K562 (cell line): ENCODE measurements around the gene AIF1L. TPM values are rescaled to one million over a fixed set of nuclear protein-coding genes. Genes with fewer than 3 reads are reported as not detected.

Experiments used
- ATAC-seq: fragments of 200-7000 bp; cut with Tn5 transposase; 3 replicates; pipeline ENCODE4 v1.9.1; 2020; ENCODE audit warnings: moderate library complexity
- BruUV-seq: library from RNA; stranded (reverse); fragments of 400-500 nt; replicated peaks from 2 replicates; lab custom pipeline; 2021; lab: Mats Ljungman, UMichigan
- CTCF ChIA-PET: fragments of 300-600 bp; formaldehyde crosslinking; extraction: SDS; loops from one replicate; lab custom pipeline; 2021; ENCODE audit warnings: low intra/inter-chr PET ratio; lab: Yijun Ruan, JAX
- POLR2A ChIA-PET: fragments of 300-600, 350-650 bp; sonication (Branson Sonifier 250); formaldehyde crosslinking; extraction: SDS; loops from one replicate; lab custom pipeline; 2021; ENCODE audit warnings: antibody characterized with exemption, inconsistent platforms; lab: Yijun Ruan, JAX
- DNase-seq, 4 experiments: peaks; one replicate each; pipeline versions ENCODE4 v3.0.0 to v3.0.0-alpha.2; 2011 to 2018; ENCODE audit warnings: low spot score in 3 of 4, mixed read lengths in 3 of 4; ENCODE audit errors: extremely low read depth in 1 of 4
- FAIRE-seq: peaks from 2 replicates; lab custom pipeline; 2011; peaks lifted over from hg19 to GRCh38; lab: Jason Lieb, UNC
- H2AFZ ChIP-seq: 2 replicates; pipeline ENCODE4 v1.6.0; 2011; ENCODE audit warnings: low read depth, low read length, control low read depth, inconsistent platforms
- H3K27ac ChIP-seq: fragments of 200-600 bp; 3 replicates; pipeline ENCODE4 v1.8.0; 2011; ENCODE audit warnings: low read depth, mild to moderate bottlenecking, control low read depth, inconsistent platforms, low read length, moderate library complexity, mixed read lengths; ENCODE audit errors: extremely low read depth
- H3K27me3 ChIP-seq, 2 experiments: fragments of 300-600 bp in 1 of 2; 2 replicates in 1 of 2; 3 replicates in 1 of 2; pipeline versions ENCODE4 v1.6.0 to v1.8.0; 2011; ENCODE audit warnings: inconsistent platforms in 2 of 2, low read length in 2 of 2, mild to moderate bottlenecking in 1 of 2, mixed read lengths in 1 of 2, moderate library complexity in 1 of 2; ENCODE audit not compliant: control insufficient read depth in 2 of 2, insufficient read depth in 2 of 2
- H3K36me3 ChIP-seq: fragments of 300-600 bp; 3 replicates; pipeline ENCODE4 v1.8.0; 2011; ENCODE audit warnings: mild to moderate bottlenecking, low read length, inconsistent platforms; ENCODE audit not compliant: control insufficient read depth, insufficient read depth
- H3K4me1 ChIP-seq, 2 experiments: fragments of 200-600 bp in 1 of 2; replicated peaks in 1 of 2; 2 replicates in 1 of 2; 3 replicates in 1 of 2; pipeline versions ENCODE4 v1.5.1 to v1.8.0; 2011; ENCODE audit warnings: inconsistent platforms in 2 of 2, low read length in 2 of 2, mild to moderate bottlenecking in 1 of 2, mixed read lengths in 1 of 2, moderate library complexity in 1 of 2; ENCODE audit not compliant: control insufficient read depth in 2 of 2, insufficient read depth in 2 of 2
- H3K4me2 ChIP-seq: 2 replicates; pipeline ENCODE4 v1.6.1; 2011; ENCODE audit warnings: low read length, control low read depth, inconsistent platforms, mixed read lengths; ENCODE audit not compliant: insufficient read depth
- H3K4me3 ChIP-seq: fragments of 200-600 bp; sonication (generic), shearing (Covaris generic); 2 replicates; pipeline ENCODE4 v1.5.1; 2016; ENCODE audit warnings: control low read depth, inconsistent platforms
- H3K79me2 ChIP-seq: fragments of 200-600 bp; 3 replicates; pipeline ENCODE4 v1.8.0; 2011; ENCODE audit warnings: low read length, inconsistent platforms; ENCODE audit not compliant: control insufficient read depth, insufficient read depth
- H3K9ac ChIP-seq, 2 experiments: 2 replicates each; pipeline versions ENCODE4 v1.6.0 to v1.6.1; 2011; ENCODE audit warnings: low read depth in 2 of 2, low read length in 2 of 2, control low read depth in 1 of 2, inconsistent platforms in 1 of 2, mild to moderate bottlenecking in 1 of 2, mixed read lengths in 1 of 2; ENCODE audit not compliant: insufficient read depth in 1 of 2
- H3K9me1 ChIP-seq: one replicate; pipeline ENCODE4 v1.6.0; 2011; ENCODE audit warnings: inconsistent platforms, mild to moderate bottlenecking, low read length, moderate library complexity; ENCODE audit not compliant: control insufficient read depth, insufficient read depth
- H3K9me3 ChIP-seq: replicated peaks from 2 replicates; pipeline ENCODE4 v1.5.1; 2011; ENCODE audit warnings: low read depth, low read length, inconsistent platforms; ENCODE audit not compliant: control insufficient read depth, insufficient read depth
- H4K20me1 ChIP-seq: replicated peaks from 2 replicates; pipeline ENCODE4 v1.6.1; 2011; ENCODE audit warnings: low read length, inconsistent platforms, mixed read lengths; ENCODE audit not compliant: control insufficient read depth, insufficient read depth
- E2F1 ChIP-seq: sonication (generic); formaldehyde crosslinking; IDR thresholded peaks from 2 replicates; pipeline ENCODE4 v1.8.1; 2023; ENCODE audit warnings: mild to moderate bottlenecking, missing genetic modification reagents, moderate library complexity
- HDAC8 ChIP-seq: fragments of 450-650 bp; IDR thresholded peaks from 2 replicates; pipeline ENCODE4 v1.6.1; 2016; ENCODE audit warnings: mild to moderate bottlenecking, missing genetic modification characterization, moderate library complexity, missing compliant biosample characterization
- WGBS: fragments of 100-300 bp; shearing (Covaris generic); methylation state at CpG from one replicate; pipeline ENCODE4 v1.1.6; 2016; ENCODE audit warnings: low coverage, mixed read lengths; ENCODE audit not compliant: insufficient coverage; ENCODE audit errors: missing lambda C conversion rate; 5-methylcytosine and 5-hydroxymethylcytosine counted together
- in situ Hi-C: fragments of 300-500 bp; cut with MboI; formaldehyde crosslinking; loops from 4 replicates; pipeline ENCODE4 v1.15.0; 2018; ENCODE audit warnings: inconsistent platforms, mixed read lengths
- intact Hi-C: fragments of 100-400 bp; cut with micrococcal nuclease; formaldehyde crosslinking; loops from 2 replicates; pipeline ENCODE4 v1.14.2; 2022
- polyA plus RNA-seq, 8 experiments: library from polyadenylated mRNA; depleted of rRNA in 4 of 8; stranded (reverse) in 5 of 8; unstranded in 3 of 8; fragments of >200 nt; fragmentation: Nextera tagmentation in 2 of 8; fragmentation: Illumina TruSeq in 1 of 8; extraction: Ambion mirVana in 2 of 8; extraction: Trizol in 1 of 8; gene quantifications; 2 replicates each; pipeline versions ENCODE4 v1.2.1 to v1.2.3, GENCODE V29; 2011 to 2014; ENCODE audit warnings: inconsistent platforms in 1 of 8, missing spikeins in 1 of 8
- total RNA-seq, 7 experiments: library from RNA; depleted of rRNA in 6 of 7; stranded (reverse); fragments of >200 nt in 6 of 7; fragmentation: Illumina TruSeq in 2 of 7; extraction: Trizol in 2 of 7; gene quantifications; 2 replicates each; pipeline versions ENCODE4 v1.2.1 to v1.2.3, GENCODE V29; 2011 to 2021; ENCODE audit warnings: low replicate concordance in 1 of 7

The AIF1L gene
- total and polyA plus RNA-seq, 9 of the 15 experiments (the other 6 are each of a cell fraction or from before 2014, with no cell fraction given) = 0.34 to 9.1 (median 1.3) TPM

- 21% methylated on average over 5 of the region's 5 CpGs for WGBS
- in situ Hi-C loops (no loop called here), intact Hi-C loops (no loop called here)
- Histone ChIP-seq H3K4me2 (no peak overlapping the region), H3K4me1 (peaks cover 18 to 38% of the 10 kb centered on the region in 2 experiments), H3K9ac (peak overlapping the region in 1 of 2 experiments; percentile 21; a peak in 2 of 4 replicates), H3K27me3 (peaks cover 54 to 85% of the 10 kb centered on the region in 2 experiments), H4K20me1 (peaks cover 32% of the 10 kb centered on the region), H3K36me3 (no peaks in the 10 kb centered on the region), H3K9me1 (peaks cover 9% of the 10 kb centered on the region), H3K27ac (no peak overlapping the region), H3K9me3 (no peaks in the 10 kb centered on the region), H3K4me3 (no peak overlapping the region), H3K79me2 (no peaks in the 10 kb centered on the region), H2AFZ (no peak overlapping the region)
- peak; percentile 35; the same call in 1 of the 2 replicates for TF ChIP-seq E2F1
- TF ChIP-seq HDAC8 = no peak
- FAIRE-seq (no peak), ATAC-seq (no peak), DNase-seq (peak in 1 of 4 experiments; percentile 65)
- ChIA-PET POLR2A (interaction anchor here (0.6 to 99.3 kb wide), 10 partner anchors 8 to 367 kb away, joined by 3 to 3336 read pairs (median 4); partner anchors contain the start of genes AIF1L and NUP214), CTCF (no interaction called here)
- BruUV-seq = no TSS peak
These were observed 7.8 kb downstream of the AIF1L start for GRCh38 chr9:131104016-131104740.
